ENCODE measurements around the gene CCDC51.

Gene CCDC51

GRCh38 chr3:48433472-48434118, 6.3 kb downstream of the CCDC51 start:
- FAIRE-seq = no peak

GRCh38 chr3:48432411-48433371, 7.2 kb downstream of the CCDC51 start:
- no peak for FAIRE-seq

- FAIRE-seq = no peak
Measured at GRCh38 chr3:48431224-48432029, 8.5 kb downstream of the CCDC51 start.

- no peak for FAIRE-seq
Measured at GRCh38 chr3:48430708-48431101, 9.2 kb downstream of the CCDC51 start.

- FAIRE-seq = no peak
Measured at GRCh38 chr3:48429960-48430707, 9.8 kb downstream of the CCDC51 start, which contains the start of gene PLXNB1. PLXNB1 (minus strand) TSS chr3:48430086; CDS start chr3:48424611, 5,475 bp downstream.

GRCh38 chr3:48429317-48429959, 10.5 kb downstream of the CCDC51 start:
- FAIRE-seq = no peak

GRCh38 chr3:48428572-48429316, 11.2 kb downstream of the CCDC51 start:
- FAIRE-seq = no peak

- no peak for FAIRE-seq
Measured at GRCh38 chr3:48428088-48428571, 11.8 kb downstream of the CCDC51 start.

GRCh38 chr3:48427630-48427962, 12.3 kb downstream of the CCDC51 start:
- no peak for FAIRE-seq

GRCh38 chr3:48426944-48427629, 12.8 kb downstream of the CCDC51 start:
- FAIRE-seq = no peak

- no peak for FAIRE-seq
Measured at GRCh38 chr3:48426401-48426909, 13.5 kb downstream of the CCDC51 start.

GRCh38 chr3:48425281-48425812, 14.6 kb downstream of the CCDC51 start:
- no peak for FAIRE-seq

GRCh38 chr3:48423883-48424695, 15.8 kb downstream of the CCDC51 start:
- FAIRE-seq = no peak

GRCh38 chr3:48423241-48423882, 16.6 kb downstream of the CCDC51 start:
- no peak for FAIRE-seq

GRCh38 chr3:48422681-48423080, 17.2 kb downstream of the CCDC51 start:
- FAIRE-seq = no peak

- FAIRE-seq = no peak
Measured at GRCh38 chr3:48422272-48422671, 17.6 kb downstream of the CCDC51 start.

- FAIRE-seq = no peak
Measured at GRCh38 chr3:48420561-48420960, 19.4 kb downstream of the CCDC51 start.

- FAIRE-seq = no peak
Measured at GRCh38 chr3:48419597-48419996, 20.3 kb downstream of the CCDC51 start.

Measured in colon (tissue), 2 donors.